Activated gamma-delta T cell treated with Interleukin-2 at 50 U/mL for 16 hours (primary cell): ENCODE results near the gene FZD7.

Experiments
- DNase-seq: peaks from one replicate; pipeline ENCODE4 v3.0.0-alpha.2; 2020

FZD7 gene

GRCh38 chr2:202038471-202039277 lies 5.0 kb downstream of the FZD7 start:
- no peak for DNase-seq

DNA sequence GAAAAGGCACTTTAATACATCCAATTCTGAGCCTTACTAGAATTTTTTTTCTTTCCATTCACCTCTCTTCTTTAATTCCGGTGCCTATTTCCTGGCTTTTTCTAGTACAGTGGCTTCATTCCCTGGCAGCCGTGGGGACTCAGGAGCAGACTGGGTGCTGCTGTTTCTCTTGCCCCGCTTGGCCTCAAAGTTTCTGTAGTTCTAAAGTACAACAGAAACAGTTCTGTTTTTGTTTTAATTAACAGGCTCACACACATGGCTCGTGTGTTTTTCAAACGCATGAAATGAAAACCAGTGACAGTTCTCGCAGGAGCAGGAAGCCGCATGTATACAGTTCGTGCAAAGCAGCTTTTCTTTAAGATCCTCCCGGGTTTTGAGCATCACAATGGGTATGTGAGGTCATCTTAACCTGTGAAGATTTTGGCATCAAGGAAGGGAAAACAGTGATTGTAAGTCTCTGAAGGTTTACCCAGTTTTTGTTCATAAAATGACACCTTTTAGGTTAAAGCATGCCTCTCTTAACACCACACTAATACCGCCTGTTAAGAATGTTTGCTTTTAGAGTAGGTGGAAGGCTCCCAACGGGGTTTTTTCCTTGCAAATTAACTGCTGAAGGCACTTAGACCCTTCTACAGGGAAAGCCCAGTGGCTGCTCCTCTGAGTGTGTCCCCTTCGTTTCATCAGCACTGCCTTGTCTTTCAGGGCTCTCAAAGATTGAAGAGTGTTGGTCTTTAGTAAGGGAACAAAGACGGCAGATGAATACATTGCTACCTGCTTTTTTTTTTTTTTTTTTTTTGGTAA lies 5.8 kb downstream of the FZD7 start:
- DNase-seq, result no peak

- no peak for DNase-seq
Observed at GRCh38 chr2:202040079-202040844, 6.6 kb downstream of the FZD7 start.

- DNase-seq, result no peak
Observed at GRCh38 chr2:202042444-202042843, 8.8 kb downstream of the FZD7 start.

DNA sequence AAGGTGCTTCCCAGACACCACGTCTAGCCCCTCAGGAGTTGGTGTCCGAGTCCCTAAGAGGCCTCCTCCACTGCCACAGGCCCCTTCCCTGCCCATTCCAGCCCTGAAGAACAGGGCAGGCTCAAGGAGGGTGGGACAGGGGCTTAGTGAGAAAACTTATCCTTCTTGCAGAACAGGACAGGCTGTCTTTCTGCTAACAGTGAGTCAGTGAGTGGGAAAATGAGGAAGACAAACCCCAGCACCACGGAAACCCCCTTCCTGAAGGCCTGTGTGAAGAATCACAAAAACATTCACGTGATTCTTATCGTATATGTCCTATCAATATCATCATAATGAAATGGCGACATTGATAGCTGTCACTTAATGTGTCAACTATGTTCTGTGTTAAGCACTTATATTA lies 9.8 kb downstream of the FZD7 start:
- DNase-seq, result no peak

DNA sequence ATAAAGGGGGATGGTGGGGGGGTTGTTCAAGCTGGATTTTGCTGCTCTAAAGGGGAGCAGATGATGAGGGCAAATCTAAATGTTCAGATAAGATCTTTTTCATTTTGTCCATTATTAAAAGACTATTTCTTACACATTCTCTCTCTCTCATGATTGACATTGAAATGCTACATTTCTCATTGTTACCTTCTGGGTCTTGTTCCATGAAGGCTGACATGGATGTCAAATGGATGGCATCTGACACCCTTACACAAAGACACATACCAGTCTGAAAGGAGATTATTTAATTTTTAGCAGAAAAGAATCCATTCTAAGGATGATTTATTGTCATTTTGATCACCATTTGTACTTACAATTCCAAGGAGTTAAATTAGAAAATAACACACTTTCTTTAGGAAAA lies 11.1 kb downstream of the FZD7 start:
- no peak for DNase-seq

GRCh38 chr2:202046572-202046971 lies 12.9 kb downstream of the FZD7 start:
- no peak for DNase-seq

DNA sequence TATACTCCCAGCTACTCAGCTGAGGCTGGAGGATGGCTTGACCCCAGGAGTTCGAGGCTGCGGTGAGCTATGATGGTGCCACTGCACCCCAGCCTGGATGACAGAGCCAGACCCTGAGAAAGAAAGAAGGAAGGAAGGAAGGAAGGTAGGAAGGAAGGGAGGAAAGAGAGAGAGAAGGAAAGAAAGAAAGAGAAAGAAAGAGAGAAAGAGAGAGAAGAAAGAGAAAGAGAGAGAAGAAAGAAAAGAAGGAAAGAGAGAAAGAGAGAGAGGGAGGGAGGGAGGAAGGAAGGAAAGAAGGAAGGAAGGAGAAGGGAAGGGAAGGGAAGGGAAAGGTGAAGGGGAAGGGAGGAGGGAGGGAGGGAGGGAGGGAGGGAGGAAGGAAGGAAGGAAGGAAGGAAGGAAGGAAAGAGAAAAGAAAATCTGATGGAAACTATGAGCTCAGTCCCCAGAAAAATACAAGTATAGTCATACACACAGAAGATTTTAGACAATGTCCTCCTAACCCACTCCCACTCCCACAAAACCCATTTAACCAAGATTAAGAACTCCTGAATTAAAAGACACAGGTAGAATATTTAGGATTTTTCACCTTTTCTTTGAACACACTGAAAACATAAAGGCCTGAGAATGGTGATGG lies 15.6 kb downstream of the FZD7 start:
- no peak for DNase-seq

DNA sequence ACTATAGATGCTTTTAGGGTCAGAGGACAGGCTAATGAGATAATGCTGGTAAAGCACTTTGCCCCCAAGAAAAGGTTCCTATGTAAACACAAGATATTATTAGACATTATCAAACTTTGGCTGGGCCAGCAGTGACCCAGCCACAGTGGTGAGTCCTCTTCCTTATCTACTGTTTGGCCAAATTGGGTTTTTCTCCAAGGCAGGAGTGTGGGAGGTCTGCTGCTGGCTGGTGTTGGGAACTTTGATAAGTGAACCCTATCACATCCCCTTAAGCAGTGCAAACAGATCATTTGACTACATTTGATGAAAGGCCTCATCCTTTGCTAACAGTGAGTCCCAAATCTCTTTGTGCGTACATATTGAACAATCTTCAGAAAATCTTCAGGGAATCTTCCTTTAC lies 16.2 kb downstream of the FZD7 start:
- no peak for DNase-seq

GRCh38 chr2:202050652-202051051 lies 17.0 kb downstream of the FZD7 start:
- DNase-seq, result no peak

- DNase-seq, result no peak
Observed at GRCh38 chr2:202051499-202052161, 18.0 kb downstream of the FZD7 start.

- DNase-seq, result no peak
Observed at GRCh38 chr2:202052235-202052634, 18.6 kb downstream of the FZD7 start.

GRCh38 chr2:202054679-202055078 lies 21.0 kb downstream of the FZD7 start:
- no peak for DNase-seq

DNA sequence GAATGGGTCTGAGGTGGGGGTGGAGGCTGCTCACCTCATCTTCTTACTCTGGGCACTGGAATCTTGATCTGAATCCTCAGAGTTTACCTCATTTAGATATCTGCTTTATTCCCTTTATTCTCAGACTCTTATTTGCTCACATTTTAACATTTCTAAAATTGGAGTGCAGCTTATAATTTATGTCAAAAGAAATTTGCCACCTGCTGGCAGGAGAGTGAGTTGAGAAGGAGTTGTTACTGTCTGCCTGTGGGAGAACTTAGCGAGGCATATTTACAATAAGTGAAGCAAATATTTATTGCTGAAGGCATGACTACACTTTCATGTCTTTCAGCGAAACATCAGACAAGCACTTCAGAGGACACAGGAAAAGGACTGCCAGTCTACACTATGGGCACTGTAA lies 23.0 kb downstream of the FZD7 start:
- no peak for DNase-seq

- DNase-seq, result no peak
Observed at GRCh38 chr2:202060218-202060617, 26.6 kb downstream of the FZD7 start.

DNA sequence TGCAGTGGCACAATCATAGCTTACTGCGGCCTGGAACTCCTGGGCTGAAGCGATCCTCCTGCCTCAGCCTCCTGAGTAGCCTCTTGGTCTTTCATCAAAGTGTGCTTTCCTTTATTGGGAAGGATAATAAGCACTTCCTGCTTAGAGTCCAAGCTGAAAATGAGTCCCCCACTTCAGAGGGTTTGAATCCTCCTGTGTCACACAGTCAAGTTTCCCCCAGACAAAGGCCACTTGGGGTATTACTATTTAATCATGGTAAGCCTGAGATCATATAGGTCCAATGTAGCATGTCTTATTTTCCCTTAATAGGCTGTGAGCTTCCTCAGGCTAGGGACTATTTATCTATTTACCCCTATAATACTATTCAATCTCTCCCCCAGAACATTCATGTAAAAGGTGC lies 28.0 kb downstream of the FZD7 start:
- DNase-seq, result no peak

DNA sequence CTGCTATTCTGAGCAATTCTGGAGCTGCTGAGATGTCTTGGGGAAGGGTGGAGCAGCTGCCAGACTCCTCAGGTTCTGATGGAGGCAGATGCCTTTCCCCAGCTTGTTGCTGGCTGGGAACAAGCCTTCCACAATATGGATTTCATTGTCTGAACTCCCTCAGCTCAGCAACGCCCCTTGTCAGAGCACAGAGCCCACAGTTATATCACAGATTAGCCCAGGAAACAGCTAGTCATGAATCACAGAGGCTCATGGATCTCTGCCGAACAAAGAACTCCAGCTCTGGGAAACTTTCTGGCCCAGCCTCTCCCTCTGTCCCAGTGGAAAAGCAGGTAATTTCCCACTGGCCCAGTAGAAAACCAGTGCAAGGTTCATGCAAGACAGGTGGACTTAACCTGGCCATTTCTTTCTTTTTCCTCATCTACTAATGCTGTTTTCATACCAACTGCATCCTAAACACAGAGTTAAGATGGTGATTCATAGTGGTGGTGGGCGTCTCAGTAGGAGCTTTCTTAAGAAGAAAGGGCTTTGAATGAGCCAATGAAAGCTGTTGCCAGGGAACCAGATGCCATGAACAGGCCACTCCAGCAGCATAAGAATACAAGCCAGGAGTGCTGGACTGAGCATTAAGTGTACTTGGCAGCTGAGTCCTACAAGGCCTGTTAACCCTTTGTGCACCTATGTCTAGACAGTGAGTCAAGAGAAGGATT lies 30.7 kb downstream of the FZD7 start:
- no peak for DNase-seq

DNA sequence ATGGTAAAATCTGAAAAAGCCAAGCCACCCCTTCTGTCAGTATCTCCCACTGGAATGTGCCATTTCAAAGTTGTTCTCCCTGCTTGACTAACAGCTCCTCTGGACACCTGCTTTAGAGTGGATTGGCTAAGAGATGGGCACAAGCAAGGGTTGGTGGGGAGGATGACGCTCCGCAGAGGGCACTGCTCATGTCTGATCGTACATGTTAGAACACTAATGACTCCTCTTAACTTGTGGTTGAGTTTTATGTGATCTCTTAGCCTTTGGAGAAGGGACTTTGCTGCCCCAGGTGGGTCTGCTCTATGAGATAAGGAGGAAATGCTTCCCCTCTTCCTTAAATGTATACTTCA lies 31.2 kb downstream of the FZD7 start:
- no peak for DNase-seq

GRCh38 chr2:202065876-202066275 lies 32.2 kb downstream of the FZD7 start:
- no peak for DNase-seq

DNA sequence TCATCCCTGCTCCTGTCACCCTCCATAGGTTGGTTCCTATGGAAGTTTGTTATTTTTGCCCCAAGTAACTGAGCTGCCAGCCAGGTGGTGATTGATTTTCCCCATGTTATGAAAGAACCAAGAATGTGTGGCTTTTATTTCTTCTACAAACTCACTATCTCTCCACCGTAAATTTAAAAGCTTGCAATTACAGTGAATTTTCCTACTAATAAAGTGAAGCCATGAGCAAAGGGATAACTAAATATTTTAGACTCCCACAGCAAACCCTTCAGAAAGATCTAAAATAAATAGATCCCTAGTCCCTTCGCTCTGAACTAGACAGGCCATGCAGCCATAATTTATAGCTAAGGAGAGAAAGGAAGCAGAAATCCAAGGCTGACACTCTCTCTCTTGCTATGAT lies 33.2 kb downstream of the FZD7 start:
- no peak for DNase-seq

- DNase-seq, result no peak
Observed at GRCh38 chr2:202067589-202067988, 33.9 kb downstream of the FZD7 start.
